Memory B cell (primary cell): ENCODE data around the gene CRYZ.
A peak's percentile ranks its signal among the peaks of the same experiment; 100 is the strongest.
"Not testable (repeated sequence)": the region's sequence is repeated elsewhere in the genome, so short reads cannot be mapped to it uniquely, and the experiment has no call there.

Experiments used
- ATAC-seq: fragments of 150-1000 bp; cut with Tn5 transposase; 2 replicates; pipeline ENCODE4 v1.10.0; 2021; ENCODE audit warnings: low read depth, mild to moderate bottlenecking, moderate library complexity
- DNase-seq, 2 donors: peaks; one replicate each; pipeline ENCODE4 v3.0.0; 2022; ENCODE audit warnings: low spot score in 2 of 2
- H3K27ac Mint-ChIP-seq: one replicate; pipeline ENCODE4 v1.8.0; 2022; ENCODE audit warnings: mild to moderate bottlenecking, moderate library complexity, mixed read lengths
- H3K27me3 Mint-ChIP-seq: one replicate; pipeline ENCODE4 v1.8.0; 2022; ENCODE audit warnings: mixed read lengths
- H3K36me3 Mint-ChIP-seq: one replicate; pipeline ENCODE4 v1.8.0; 2022; ENCODE audit warnings: mild to moderate bottlenecking, mixed read lengths
- H3K4me1 Mint-ChIP-seq: one replicate; pipeline ENCODE4 v1.8.0; 2022; ENCODE audit warnings: mixed read lengths
- H3K4me3 Mint-ChIP-seq: one replicate; pipeline ENCODE4 v1.8.0; 2022; ENCODE audit warnings: mild to moderate bottlenecking, moderate library complexity, mixed read lengths
- H3K9me3 Mint-ChIP-seq: one replicate; pipeline ENCODE4 v1.8.0; 2022; ENCODE audit warnings: mixed read lengths

CRYZ gene, protein sequence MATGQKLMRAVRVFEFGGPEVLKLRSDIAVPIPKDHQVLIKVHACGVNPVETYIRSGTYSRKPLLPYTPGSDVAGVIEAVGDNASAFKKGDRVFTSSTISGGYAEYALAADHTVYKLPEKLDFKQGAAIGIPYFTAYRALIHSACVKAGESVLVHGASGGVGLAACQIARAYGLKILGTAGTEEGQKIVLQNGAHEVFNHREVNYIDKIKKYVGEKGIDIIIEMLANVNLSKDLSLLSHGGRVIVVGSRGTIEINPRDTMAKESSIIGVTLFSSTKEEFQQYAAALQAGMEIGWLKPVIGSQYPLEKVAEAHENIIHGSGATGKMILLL

DNA sequence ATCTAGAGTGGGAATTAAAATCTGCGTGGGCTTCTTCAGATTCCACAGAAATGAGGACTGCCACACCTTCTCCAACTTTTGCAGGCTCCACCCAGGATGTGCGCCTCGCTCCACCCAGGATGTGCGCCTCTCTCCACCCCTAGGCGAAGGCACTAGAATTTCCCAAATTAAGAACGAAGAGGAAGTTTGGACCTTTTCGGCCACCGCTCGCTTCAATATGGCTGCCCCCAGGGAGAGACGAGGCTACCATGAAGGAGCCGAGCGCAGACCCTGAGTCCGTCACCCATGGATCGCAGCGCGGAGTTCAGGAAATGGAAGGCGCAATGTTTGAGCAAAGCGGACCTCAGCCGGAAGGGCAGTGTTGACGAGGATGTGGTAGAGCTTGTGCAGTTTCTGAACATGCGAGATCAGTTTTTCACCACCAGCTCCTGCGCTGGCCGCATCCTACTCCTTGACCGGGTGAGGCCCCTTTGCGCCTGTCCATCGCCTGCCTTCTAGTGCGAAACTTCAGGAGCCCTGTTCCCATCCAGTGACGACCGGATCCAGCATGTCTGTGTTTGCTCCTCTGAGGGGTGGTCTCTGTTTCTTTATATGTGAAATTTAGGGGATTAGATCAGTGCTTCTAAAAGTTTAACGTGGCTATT is at the start of gene CRYZ, which contains the start of gene TYW3:
Gene CRYZ (minus strand): TSS at position 91 of the 644 bp plus-strand sequence. CDS start 8,229 bp downstream, outside the sequence.
Gene TYW3 (plus strand): TSS at position 193 of the 644 bp plus-strand sequence. CDS start 93 bp downstream, at position 286.
- Mint-ChIP-seq H3K27me3 (no peaks in the 10 kb centered on the region), H3K4me1 (peaks cover 22% of the 10 kb centered on the region), H3K27ac (peak within 1 kb of the TSS; percentile 95), H3K4me3 (peak within 1 kb of the TSS; percentile 99), H3K9me3 (no peaks in the 10 kb centered on the region), H3K36me3 (peaks cover 16% of the 10 kb centered on the region)
- ATAC-seq (peak; percentile 82), DNase-seq (peak; percentile 65 to 68)

DNA sequence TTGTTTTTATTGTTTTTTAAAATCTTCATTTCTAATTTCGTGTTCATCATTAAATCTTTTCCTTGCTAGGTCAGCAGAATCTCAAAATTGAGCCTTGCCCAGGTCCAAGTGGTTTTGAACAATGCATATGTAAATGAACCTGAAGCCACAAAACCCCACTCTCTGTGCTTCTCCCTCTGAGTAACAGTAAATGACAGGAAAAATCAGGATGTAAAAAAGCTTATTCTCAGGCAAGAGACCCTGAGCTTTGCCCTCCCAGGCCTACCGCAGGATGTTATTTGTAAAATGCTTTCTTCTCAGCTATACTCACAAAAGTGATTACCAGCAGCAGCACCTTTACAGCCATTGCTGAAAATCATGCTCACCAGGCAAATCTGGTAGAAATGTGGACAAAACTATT is 47.7 kb upstream of the CRYZ start:
- Mint-ChIP-seq H3K9me3 (no peaks in the 10 kb centered on the region), H3K4me3 (no peak overlapping the region), H3K27ac (no peak overlapping the region), H3K27me3 (peaks cover 4% of the 10 kb centered on the region), H3K4me1 (no peaks in the 10 kb centered on the region), H3K36me3 (no peaks in the 10 kb centered on the region)
- ATAC-seq, result no peak
- no peak for DNase-seq

DNA sequence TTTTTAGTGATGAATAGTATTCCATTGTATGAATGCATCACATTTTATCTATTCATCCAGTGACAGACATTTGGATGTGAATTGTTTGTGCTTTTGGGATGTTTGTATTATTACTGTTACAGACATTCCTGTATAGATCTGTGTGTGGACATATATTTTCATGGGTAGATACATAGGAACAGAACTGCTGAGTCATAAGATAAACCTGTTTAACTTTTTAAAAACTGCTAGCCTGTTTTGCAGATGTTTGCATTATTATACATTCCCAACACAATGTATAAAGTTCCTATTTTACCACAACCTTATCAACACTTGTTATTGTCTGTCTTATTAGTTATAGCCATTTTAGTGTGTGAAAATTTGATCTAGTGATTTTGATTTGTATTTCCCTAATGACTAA is 46.9 kb upstream of the CRYZ start:
- Mint-ChIP-seq H3K36me3 (no peaks in the 10 kb centered on the region), H3K27ac (no peak overlapping the region), H3K4me3 (no peak overlapping the region), H3K4me1 (no peaks in the 10 kb centered on the region), H3K27me3 (peaks cover 5% of the 10 kb centered on the region), H3K9me3 (no peaks in the 10 kb centered on the region)
- ATAC-seq (no peak), DNase-seq (no peak)

DNA sequence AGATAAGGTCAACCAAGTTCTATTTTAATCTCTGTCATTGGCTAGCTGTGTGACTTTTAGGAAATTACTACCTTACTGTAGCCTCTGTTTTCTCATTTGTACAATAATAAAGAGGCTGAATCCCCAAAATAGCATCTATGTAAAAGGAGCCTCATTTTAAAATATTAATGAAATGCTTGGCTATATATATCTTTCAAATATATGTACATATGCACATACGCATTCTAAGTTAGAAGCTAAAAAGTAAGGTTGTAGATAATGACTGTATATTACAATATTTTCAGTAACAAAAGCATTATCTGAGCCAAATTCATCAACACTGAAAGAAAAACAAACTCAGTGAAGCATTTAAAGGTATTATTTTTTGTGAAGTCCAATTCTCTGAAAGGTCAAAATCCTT is 44.7 kb upstream of the CRYZ start:
- no peak for ATAC-seq
- no peaks in the 10 kb centered on the region for H3K36me3 Mint-ChIP-seq
- H3K4me1 Mint-ChIP-seq, result no peaks in the 10 kb centered on the region
- H3K9me3 Mint-ChIP-seq, result no peaks in the 10 kb centered on the region
- no peak for DNase-seq
- no peak overlapping the region for H3K4me3 Mint-ChIP-seq
- H3K27ac Mint-ChIP-seq, result no peak overlapping the region
- H3K27me3 Mint-ChIP-seq, result peaks cover 2% of the 10 kb centered on the region

DNA sequence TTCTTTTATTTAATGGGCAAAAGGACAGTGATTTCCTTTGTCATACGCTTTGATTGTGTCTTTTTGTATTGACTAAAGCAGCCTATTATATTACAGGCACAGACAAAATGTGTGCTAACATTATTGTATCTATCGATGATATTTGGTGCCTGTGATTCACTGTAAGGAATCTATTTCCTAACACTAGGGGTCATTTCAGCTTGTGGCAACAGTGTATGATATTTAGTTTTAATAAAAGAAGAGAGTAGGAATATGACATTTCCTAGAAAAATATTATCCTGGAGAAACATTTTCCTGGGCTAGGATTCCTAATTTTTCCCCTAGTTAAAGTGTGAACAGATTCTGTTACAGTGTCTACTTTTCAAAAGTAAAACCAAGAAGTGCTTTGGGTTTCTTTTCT is 42.9 kb upstream of the CRYZ start:
- ATAC-seq, result no peak
- Mint-ChIP-seq H3K36me3 (no peaks in the 10 kb centered on the region), H3K4me1 (no peaks in the 10 kb centered on the region), H3K4me3 (no peak overlapping the region), H3K27me3 (peaks cover 2% of the 10 kb centered on the region), H3K27ac (no peak overlapping the region), H3K9me3 (no peaks in the 10 kb centered on the region)
- no peak for DNase-seq

DNA sequence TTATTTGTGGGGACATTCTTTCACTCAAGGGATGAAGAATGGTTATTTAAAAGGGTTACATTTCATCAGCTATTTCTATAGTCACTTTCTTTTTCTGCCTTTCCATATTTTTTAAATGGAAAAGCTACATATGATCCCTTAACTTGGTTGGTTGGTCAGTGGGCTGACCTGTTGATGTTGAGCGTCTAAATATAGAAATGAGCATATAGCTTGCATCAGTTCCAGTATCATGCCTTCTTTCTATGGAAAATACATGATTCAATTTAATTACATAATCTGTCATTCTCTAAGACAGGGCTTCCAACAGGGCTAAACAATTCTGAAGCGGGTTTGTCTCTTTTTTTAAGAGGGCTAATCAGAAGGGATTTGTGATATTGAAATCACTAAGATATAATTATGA is 40.7 kb upstream of the CRYZ start:
- Mint-ChIP-seq H3K4me3 (no peak overlapping the region), H3K36me3 (no peaks in the 10 kb centered on the region), H3K27me3 (peaks cover 2% of the 10 kb centered on the region), H3K27ac (no peak overlapping the region), H3K4me1 (no peaks in the 10 kb centered on the region), H3K9me3 (no peaks in the 10 kb centered on the region)
- ATAC-seq, result no peak
- DNase-seq, result no peak

DNA sequence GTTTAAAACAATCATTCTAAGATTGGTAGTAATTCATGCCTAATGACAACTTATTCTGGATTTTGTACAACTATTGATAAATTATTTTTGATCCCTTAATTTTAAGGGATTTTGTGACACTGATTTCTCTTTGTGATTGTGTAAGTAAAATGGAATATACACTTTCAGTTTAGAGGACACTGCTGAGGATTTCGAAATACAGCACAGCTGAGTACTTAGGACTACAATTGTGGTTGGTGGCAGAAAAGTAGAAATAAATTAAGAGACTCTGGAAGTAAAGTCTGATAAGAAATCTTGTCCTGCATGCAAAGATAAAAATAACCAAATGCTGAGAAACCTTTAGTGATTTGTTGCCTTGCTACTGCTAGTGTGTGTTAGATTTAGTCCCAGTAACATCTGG is 40.1 kb upstream of the CRYZ start:
- Mint-ChIP-seq H3K4me1 (no peaks in the 10 kb centered on the region), H3K36me3 (no peaks in the 10 kb centered on the region), H3K27me3 (peaks cover 2% of the 10 kb centered on the region), H3K4me3 (no peak overlapping the region), H3K9me3 (no peaks in the 10 kb centered on the region), H3K27ac (no peak overlapping the region)
- DNase-seq, result no peak
- no peak for ATAC-seq

DNA sequence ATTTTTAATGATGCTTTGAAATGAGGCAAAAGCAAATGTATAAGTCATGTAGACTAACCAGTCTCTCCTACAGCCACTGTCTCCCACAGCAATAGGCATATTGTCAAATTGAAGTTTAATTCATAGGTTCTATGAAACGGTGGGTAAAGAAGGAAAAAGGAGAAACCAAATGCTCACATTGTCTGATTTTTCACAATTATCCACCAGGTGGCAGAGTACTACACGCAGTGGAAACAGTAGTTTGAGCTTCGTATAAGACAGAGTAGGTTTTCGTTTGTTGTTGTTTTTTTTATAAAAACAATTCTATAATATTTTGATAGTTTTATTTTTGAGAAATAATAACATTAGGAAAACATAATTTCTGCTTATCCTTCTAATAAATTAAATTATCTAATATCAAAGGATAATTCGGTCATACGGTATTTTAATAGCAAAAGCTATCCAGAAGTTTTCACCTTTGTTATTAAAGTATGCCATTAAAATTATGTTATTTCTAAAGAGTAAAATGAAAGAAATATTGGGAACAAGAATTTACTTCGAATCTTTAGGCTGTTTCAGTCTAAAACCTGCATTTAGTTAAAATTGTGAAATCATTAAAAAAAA is 39.2 kb upstream of the CRYZ start:
- H3K4me1 Mint-ChIP-seq, result no peaks in the 10 kb centered on the region
- no peak overlapping the region for H3K27ac Mint-ChIP-seq
- DNase-seq (peak in 1 of 2 donors; percentile 11), ATAC-seq (peak; percentile 56)
- no peak overlapping the region for H3K4me3 Mint-ChIP-seq
- H3K27me3 Mint-ChIP-seq, result peaks cover 2% of the 10 kb centered on the region
- no peaks in the 10 kb centered on the region for H3K36me3 Mint-ChIP-seq
- H3K9me3 Mint-ChIP-seq, result no peaks in the 10 kb centered on the region

DNA sequence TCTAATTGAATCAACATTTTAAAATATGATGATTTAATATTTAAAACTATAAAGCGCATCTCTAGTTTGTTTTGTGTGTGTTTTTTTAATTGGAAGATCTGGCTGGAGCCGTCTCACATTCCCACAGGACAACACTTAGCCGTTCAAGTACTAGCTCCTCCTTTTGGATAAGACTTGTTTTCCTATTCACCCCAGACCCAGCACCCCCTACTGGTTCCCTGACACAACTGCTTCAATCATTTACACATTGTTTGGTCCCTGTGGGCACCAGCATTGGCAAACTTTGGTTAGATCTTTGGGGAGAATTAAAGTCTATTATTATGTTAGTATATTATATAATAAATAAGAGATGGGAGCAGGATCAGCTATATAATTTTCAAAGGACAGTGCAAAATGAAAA is 34.6 kb upstream of the CRYZ start:
- Mint-ChIP-seq H3K27me3 (no peaks in the 10 kb centered on the region), H3K4me3 (no peak overlapping the region), H3K36me3 (peaks cover 14% of the 10 kb centered on the region), H3K4me1 (no peaks in the 10 kb centered on the region), H3K9me3 (no peaks in the 10 kb centered on the region), H3K27ac (no peak overlapping the region)
- ATAC-seq (no peak), DNase-seq (no peak)

DNA sequence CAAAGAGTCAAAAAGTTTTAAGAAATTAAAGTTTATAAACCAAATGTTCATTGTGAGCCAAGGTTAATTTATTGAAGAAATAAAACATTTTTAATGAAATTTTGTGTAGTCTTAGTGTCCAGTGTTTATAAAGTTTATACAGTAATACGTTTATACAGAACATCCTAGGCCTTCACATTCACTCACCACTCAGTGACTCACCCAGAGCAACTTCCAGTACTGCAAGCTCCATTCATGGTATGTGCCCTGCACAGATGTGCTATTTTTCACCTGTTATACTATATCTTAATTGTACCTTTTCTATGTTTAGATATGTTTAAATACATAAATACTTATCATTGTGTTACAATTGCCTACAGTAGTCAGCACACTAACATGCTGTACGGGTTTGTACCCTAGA is 33.7 kb upstream of the CRYZ start:
- Mint-ChIP-seq H3K4me3 (no peak overlapping the region), H3K9me3 (no peaks in the 10 kb centered on the region), H3K36me3 (peaks cover 16% of the 10 kb centered on the region), H3K27ac (peak overlapping the region; percentile 28), H3K4me1 (no peaks in the 10 kb centered on the region), H3K27me3 (no peaks in the 10 kb centered on the region)
- ATAC-seq, result no peak
- DNase-seq, result no peak

DNA sequence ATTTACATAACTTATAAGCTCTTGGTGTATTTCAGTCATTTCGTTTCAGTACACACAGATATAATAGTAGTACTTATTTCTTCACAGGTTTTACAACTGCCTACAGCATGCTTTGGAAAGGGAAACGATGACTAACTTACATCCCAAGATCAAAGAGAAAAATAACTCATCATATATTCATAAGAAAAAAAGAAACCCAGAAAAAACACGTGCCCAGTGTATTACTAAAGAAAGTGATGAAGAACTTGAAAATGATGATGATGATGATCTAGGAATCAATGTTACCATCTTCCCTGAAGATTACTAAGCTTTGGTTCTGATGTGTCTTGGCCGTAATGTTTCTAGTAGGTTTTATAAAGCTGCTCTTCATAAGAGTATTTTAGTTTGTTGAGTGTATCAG is 31.0 kb upstream of the CRYZ start:
- H3K4me3 Mint-ChIP-seq, result no peak overlapping the region
- H3K27me3 Mint-ChIP-seq, result no peaks in the 10 kb centered on the region
- ATAC-seq, result no peak
- H3K36me3 Mint-ChIP-seq, result peaks cover 26% of the 10 kb centered on the region
- no peaks in the 10 kb centered on the region for H3K4me1 Mint-ChIP-seq
- H3K9me3 Mint-ChIP-seq, result no peaks in the 10 kb centered on the region
- H3K27ac Mint-ChIP-seq, result peak overlapping the region; percentile 15
- no peak for DNase-seq

DNA sequence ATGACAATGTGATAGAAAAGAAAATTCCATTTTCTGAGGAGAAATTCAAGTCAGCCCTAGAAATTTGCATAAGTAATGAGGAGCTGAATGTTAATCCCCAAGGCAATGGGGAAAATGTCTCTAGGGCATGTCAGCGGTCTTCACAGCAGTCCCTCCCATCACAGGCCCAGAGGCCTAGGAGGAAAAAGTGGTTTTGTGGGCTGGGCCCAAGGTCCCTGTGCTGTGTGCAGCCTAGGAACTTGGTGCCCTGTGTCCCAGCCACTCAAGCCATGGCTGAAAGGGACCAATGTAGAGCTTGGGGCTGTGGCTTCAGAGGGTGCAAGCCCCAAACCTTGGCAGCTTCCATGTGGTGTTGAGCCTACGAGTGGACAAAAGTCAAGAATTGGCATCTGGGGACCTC is 23.8 kb upstream of the CRYZ start:
- not testable (repeated sequence) for ATAC-seq, DNase-seq

DNA sequence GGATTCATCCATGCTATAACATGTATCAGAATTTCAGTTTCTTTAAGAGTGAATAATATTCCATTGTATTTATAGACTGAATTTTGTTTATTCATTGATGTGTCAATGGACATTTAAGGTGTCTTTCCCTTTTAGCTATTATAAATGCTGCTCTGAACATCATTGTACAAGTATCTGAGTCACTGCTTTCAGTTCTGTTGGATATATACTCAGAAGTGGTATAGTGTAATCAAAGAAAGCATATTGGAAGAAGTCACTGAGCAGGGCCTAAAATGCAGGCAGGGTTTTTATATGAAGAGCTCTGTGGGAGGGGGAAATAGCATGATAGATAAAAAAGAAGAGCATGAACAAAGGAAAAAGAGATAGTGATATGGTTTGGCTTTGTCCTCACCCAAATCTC is 22.6 kb upstream of the CRYZ start:
- Mint-ChIP-seq H3K27me3 (no peaks in the 10 kb centered on the region), H3K27ac (no peak overlapping the region), H3K36me3 (peaks cover 63% of the 10 kb centered on the region), H3K4me3 (no peak overlapping the region), H3K4me1 (no peaks in the 10 kb centered on the region), H3K9me3 (peaks cover 10% of the 10 kb centered on the region)
- DNase-seq (no peak), ATAC-seq (no peak)

More for the DNA sequence above, 23.8 kb upstream of the CRYZ start:
- H3K27ac Mint-ChIP-seq, H3K4me1 Mint-ChIP-seq, H3K4me3 Mint-ChIP-seq, H3K27me3 Mint-ChIP-seq: not testable (repeated sequence)
- H3K9me3 Mint-ChIP-seq, result peaks cover 10% of the 10 kb centered on the region
- peaks cover 61% of the 10 kb centered on the region for H3K36me3 Mint-ChIP-seq

DNA sequence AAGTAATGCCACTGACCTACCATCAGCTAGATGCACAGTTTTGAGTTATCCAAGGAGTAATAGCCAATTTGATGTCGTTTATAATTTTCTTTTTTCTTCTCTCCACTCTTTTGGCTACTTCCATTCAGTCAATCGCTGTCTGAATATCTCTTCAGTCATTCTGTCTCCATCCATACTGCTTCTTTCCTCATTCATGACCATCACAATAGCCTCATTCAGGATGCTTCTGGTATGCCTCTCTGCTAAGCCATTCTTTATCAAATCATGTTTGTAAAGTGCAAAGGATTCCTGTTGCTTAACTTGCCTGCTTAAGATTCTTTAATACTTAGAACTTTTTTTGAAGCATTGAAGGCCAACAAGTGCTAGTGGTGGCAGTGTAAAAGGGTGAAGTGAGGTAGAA is 20.3 kb upstream of the CRYZ start:
- H3K4me3 Mint-ChIP-seq, result no peak overlapping the region
- no peaks in the 10 kb centered on the region for H3K4me1 Mint-ChIP-seq
- no peaks in the 10 kb centered on the region for H3K27me3 Mint-ChIP-seq
- no peak for DNase-seq
- no peak for ATAC-seq
- peaks cover 9% of the 10 kb centered on the region for H3K9me3 Mint-ChIP-seq
- H3K27ac Mint-ChIP-seq, result no peak overlapping the region
- H3K36me3 Mint-ChIP-seq, result peaks cover 63% of the 10 kb centered on the region
